Naive thymus-derived CD8-positive, alpha-beta T cell (primary cell): ENCODE measurements around the gene HTRA1. TPM values are rescaled to one million over a fixed set of nuclear protein-coding genes. Genes with fewer than 3 reads are reported as not detected.

Experiments used
- ATAC-seq, 2 donors: fragments of 150-1000 bp; cut with Tn5 transposase in 1 of 2; sonication (Bioruptor Pico), chemical (Tn5 transposase) in 1 of 2; 1 replicate in 1 of 2; 2 replicates in 1 of 2; pipeline ENCODE4 v1.10.0; 2021; ENCODE audit warnings: mild to moderate bottlenecking in 2 of 2, moderate library complexity in 2 of 2
- POLR2A ChIA-PET: fragments of 350-600 bp; sonication (Branson Sonifier 250); formaldehyde crosslinking; loops from one replicate; lab custom pipeline; 2021; ENCODE audit warnings: antibody characterized with exemption; lab: Charles Lee
- DNase-seq, 10 donors: peaks; one replicate each; pipeline versions ENCODE4 v3.0.0 to v3.0.0-alpha.2; 2020 to 2022
- H3K27ac Mint-ChIP-seq, 10 donors: one replicate each; pipeline ENCODE4 v1.8.0; 2020 to 2022; ENCODE audit warnings: mild to moderate bottlenecking in 10 of 10, mixed read lengths in 10 of 10, moderate library complexity in 4 of 10, inconsistent platforms in 1 of 10
- H3K27me3 Mint-ChIP-seq, 5 donors: one replicate each; pipeline ENCODE4 v1.8.0; 2021 to 2022; ENCODE audit warnings: mixed read lengths in 5 of 5
- H3K36me3 Mint-ChIP-seq, 3 donors: one replicate each; pipeline ENCODE4 v1.8.0; 2020 to 2022; ENCODE audit warnings: mixed read lengths in 3 of 3, mild to moderate bottlenecking in 2 of 3, inconsistent platforms in 1 of 3
- H3K4me1 Mint-ChIP-seq, 4 donors: one replicate each; pipeline ENCODE4 v1.8.0; 2021 to 2022; ENCODE audit warnings: mixed read lengths in 4 of 4
- H3K4me3 Mint-ChIP-seq, 10 donors: one replicate each; pipeline ENCODE4 v1.8.0; 2020 to 2022; ENCODE audit warnings: mild to moderate bottlenecking in 10 of 10, mixed read lengths in 10 of 10, moderate library complexity in 6 of 10, inconsistent platforms in 1 of 10
- H3K9me3 Mint-ChIP-seq, 9 donors: one replicate each; pipeline ENCODE4 v1.8.0; 2020 to 2022; ENCODE audit warnings: mixed read lengths in 9 of 9, mild to moderate bottlenecking in 3 of 9, inconsistent platforms in 1 of 9, moderate library complexity in 1 of 9
- polyA plus RNA-seq, 3 donors: library from polyadenylated mRNA; unstranded; fragments of 300-500 nt; fragmentation: Illumina TruSeq; gene quantifications; one replicate each; pipeline ENCODE4 v1.2.3, GENCODE V29; 2021
- total RNA-seq, 8 experiments: library from RNA in 2 of 8; stranded (reverse) in 2 of 8; gene quantifications; one replicate each; pipeline ENCODE4 v1.2.3 and lab custom pipeline; 2021 to 2026

Gene HTRA1
- total and polyA plus RNA-seq, 5 experiments from 2014 or later: not detected

DNA sequence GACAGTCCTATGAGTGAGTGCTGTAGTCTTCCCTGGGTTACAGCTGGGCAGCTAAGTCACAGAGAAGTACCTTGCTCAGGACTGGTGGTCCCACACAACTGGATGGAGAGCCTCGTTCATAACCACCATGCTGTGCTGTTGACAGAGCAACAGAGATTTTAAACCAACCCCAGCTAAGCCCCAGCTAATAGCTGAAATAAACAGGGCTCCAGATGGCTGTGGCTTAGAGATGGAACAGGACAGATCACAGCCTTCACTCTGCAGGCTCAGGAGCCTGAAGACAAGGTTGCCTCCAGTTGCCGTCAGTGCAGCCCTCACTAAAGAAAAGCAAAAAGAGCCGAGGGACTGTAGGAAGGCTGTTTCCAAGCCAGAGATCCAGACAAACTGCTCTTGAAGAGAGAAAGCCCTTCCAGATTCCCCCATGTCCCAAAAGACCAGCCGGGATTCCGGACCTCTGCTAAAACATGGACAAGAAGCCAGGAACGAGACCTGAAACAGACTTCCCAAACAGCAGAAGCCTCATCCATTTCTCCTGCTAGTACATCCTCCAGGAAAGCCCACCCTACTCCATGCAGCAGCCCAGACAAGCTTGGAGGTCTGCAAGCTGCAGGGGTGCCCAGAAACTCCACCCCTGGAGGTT is 4.2 kb downstream of the HTRA1 start:
- ATAC-seq: no peak
- Mint-ChIP-seq H3K9me3 (peaks cover 0 to 2% (median 0%) of the 10 kb centered on the region in 9 donors), H3K4me3 (no peak overlapping the region), H3K27ac (no peak overlapping the region), H3K36me3 (no peaks in the 10 kb centered on the region), H3K27me3 (peaks cover 24 to 79% (median 39%) of the 10 kb centered on the region in 5 donors), H3K4me1 (peaks cover 6 to 13% (median 10%) of the 10 kb centered on the region in 4 donors)
- POLR2A ChIA-PET: no interaction called here
- DNase-seq: no peak

DNA sequence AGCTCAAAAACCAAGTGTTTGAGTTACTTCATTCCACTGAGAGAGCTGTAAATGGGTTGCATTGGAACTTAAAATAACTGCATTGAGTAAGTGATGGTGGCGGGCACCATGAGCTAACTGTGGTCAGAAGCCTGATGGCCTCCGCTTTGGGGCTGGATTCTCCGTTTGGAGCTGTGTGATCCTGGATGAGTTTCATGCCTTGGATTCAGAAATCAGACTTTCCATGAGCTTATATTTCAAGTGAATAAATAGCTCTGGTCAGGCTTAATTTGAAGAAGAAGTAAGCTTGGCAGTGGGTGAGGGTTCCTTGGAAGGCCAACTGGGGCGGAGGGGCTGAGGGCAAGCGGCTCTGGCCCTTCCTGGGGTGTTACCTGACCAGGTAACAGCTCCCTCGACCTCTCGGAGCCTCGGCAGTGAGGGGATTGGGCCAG is 5.6 kb downstream of the HTRA1 start:
- Mint-ChIP-seq H3K4me1 (peaks cover 6 to 10% (median 9%) of the 10 kb centered on the region in 4 donors), H3K9me3 (peaks cover 0 to 2% (median 0%) of the 10 kb centered on the region in 9 donors), H3K36me3 (no peaks in the 10 kb centered on the region), H3K27me3 (peaks cover 23 to 89% (median 41%) of the 10 kb centered on the region in 5 donors), H3K4me3 (no peak overlapping the region), H3K27ac (no peak overlapping the region)
- ATAC-seq: no peak
- POLR2A ChIA-PET: no interaction called here
- DNase-seq: no peak

DNA sequence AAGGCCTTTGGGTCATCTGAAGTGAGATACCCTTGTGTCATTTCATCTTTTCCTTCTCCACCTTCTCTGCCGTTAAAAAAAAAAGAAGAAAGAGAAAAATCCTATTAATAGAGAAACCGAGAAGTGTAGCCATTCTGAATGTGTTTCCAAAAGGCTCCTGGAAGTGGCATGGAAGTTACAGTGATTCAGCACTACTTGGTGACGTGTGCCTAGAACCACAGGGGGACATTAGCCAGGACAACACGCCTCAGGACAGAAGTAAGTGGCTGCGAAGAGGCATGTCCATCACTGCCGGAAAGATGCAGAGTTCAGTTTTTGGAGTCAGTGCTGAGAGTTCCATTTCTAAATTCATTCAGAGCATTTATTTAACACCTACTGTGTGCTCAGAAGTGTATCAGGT is 6.3 kb downstream of the HTRA1 start:
- no peak for DNase-seq
- Mint-ChIP-seq H3K9me3 (no peaks in the 10 kb centered on the region), H3K4me1 (peaks cover 4 to 5% (median 4%) of the 10 kb centered on the region in 4 donors), H3K4me3 (no peak overlapping the region), H3K27me3 (peaks cover 22 to 83% (median 37%) of the 10 kb centered on the region in 5 donors), H3K36me3 (no peaks in the 10 kb centered on the region), H3K27ac (no peak overlapping the region)
- no peak for ATAC-seq
- POLR2A ChIA-PET: no interaction called here

- ATAC-seq: no peak
- POLR2A ChIA-PET: no interaction called here
- Mint-ChIP-seq H3K27me3 (peaks cover 19 to 76% (median 31%) of the 10 kb centered on the region in 5 donors), H3K9me3 (no peaks in the 10 kb centered on the region), H3K4me1 (no peaks in the 10 kb centered on the region), H3K36me3 (no peaks in the 10 kb centered on the region), H3K4me3 (no peak overlapping the region), H3K27ac (no peak overlapping the region)
- DNase-seq: no peak
Measured at GRCh38 chr10:122468307-122468925, 7.1 kb downstream of the HTRA1 start.

DNA sequence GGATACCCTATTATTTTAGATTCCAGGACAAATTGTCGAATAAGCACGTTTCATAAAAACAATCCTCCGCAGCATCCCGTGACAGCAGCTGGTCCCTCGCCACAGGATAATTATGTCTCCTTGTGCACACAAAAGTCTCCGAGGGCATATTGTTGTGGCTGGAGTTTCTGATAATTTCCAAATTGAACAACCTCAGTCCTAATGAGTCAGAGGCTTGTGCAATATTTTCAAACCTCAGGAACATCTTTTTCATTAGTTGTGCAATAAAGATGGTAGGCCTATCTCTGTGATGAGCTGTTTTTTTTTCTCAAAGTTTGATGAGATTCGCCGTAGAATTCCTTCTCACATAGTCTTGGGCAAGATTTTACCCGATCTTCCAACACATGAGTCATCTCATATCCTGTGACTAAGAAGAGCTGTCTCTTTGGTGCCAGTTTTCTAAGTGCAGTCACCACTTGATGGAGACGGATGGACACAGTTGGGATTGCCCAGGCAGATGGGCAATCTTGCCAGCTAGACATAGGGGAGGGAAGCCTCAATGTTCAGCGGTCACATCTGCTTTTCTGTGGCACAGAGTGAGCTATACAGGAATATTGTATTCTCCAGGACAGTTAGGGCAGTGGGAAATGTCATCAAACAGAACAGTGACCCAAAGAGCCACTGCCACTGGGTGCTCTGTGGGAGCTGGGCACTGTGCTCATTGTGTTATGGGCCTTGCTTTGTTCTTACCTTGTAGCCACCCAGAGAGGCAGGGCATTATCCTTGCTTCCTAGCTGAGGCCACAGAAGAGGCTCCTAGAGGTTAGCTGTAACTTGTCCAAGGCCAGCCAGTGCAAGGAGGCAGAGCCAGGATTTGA is 7.8 kb downstream of the HTRA1 start:
- Mint-ChIP-seq H3K4me1 (peaks cover under 1 to 7% (median 5%) of the 10 kb centered on the region in 4 donors), H3K4me3 (no peak overlapping the region), H3K27ac (no peak overlapping the region), H3K9me3 (no peaks in the 10 kb centered on the region), H3K36me3 (no peaks in the 10 kb centered on the region), H3K27me3 (peaks cover 15 to 69% (median 26%) of the 10 kb centered on the region in 5 donors)
- POLR2A ChIA-PET: no interaction called here
- DNase-seq (no peak), ATAC-seq (no peak)

GRCh38 chr10:122469848-122470247 is 8.5 kb downstream of the HTRA1 start:
- Mint-ChIP-seq H3K4me3 (no peak overlapping the region), H3K36me3 (no peaks in the 10 kb centered on the region), H3K4me1 (peaks cover 6 to 14% (median 11%) of the 10 kb centered on the region in 4 donors), H3K27me3 (peaks cover 14 to 62% (median 24%) of the 10 kb centered on the region in 5 donors), H3K27ac (no peak overlapping the region), H3K9me3 (no peaks in the 10 kb centered on the region)
- no peak for DNase-seq
- no peak for ATAC-seq
- POLR2A ChIA-PET: no interaction called here

DNA sequence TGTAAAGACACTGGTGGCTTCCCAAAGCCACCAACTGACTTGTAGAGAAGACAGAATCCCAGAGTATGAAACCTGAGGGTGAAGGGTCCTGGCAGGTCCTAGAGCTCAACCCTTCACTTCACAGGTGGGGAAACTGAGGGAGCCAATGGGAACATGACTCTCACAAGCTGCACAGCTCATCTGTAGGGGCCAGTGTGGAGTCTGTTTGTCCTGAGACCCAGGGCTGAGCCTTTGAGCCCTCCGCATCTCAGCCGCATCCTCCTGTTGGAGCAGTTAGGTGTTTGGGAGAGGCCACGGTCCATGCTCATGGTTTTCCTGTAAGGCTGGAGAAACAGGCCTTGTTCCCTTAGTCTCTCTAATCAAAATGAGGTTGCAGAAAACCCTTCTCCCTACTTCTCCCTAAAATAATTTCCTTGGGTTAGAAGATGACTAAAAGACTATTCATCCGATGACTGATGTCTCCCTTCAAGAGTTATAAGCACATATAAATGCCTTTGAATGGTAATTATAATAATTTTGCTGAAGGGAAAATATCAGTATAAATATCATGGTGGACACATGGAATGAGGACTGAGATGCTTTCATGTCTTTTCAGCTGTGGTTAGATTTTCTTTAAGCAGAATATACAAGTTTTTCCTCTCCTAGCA is 10.3 kb downstream of the HTRA1 start:
- ATAC-seq (no peak), DNase-seq (no peak)
- Mint-ChIP-seq H3K36me3 (no peaks in the 10 kb centered on the region), H3K27me3 (peaks cover 12 to 60% (median 20%) of the 10 kb centered on the region in 5 donors), H3K27ac (no peak overlapping the region), H3K9me3 (no peaks in the 10 kb centered on the region), H3K4me1 (peaks cover 6 to 18% (median 13%) of the 10 kb centered on the region in 4 donors), H3K4me3 (no peak overlapping the region)
- POLR2A ChIA-PET: no interaction called here

DNA sequence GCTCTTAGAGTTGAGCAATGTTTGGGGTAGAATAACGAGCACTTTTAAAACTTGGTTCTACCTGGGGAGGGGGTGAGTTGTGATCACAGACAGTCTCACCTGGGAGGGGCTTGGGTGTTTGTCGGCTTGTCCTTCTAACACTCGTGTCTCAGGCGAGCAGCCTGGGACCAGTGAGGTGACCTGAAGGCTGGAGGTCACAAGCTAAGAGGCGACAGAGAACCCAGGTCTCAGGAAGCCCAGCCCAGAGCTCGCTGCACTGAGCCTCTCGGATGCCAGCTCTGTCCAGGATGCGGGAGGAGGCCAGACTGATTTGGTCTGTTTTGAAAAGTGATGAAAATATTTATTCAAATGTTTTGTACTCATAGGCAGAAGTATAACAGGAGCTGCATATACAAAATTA is 11.8 kb downstream of the HTRA1 start:
- Mint-ChIP-seq H3K9me3 (no peaks in the 10 kb centered on the region), H3K27ac (peak overlapping the region in 1 of 10 donors; percentile 37), H3K27me3 (peaks cover 10 to 45% (median 16%) of the 10 kb centered on the region in 5 donors), H3K36me3 (no peaks in the 10 kb centered on the region), H3K4me1 (peaks cover 6 to 18% (median 13%) of the 10 kb centered on the region in 4 donors), H3K4me3 (no peak overlapping the region)
- POLR2A ChIA-PET: no interaction called here
- DNase-seq: no peak
- no peak for ATAC-seq

DNA sequence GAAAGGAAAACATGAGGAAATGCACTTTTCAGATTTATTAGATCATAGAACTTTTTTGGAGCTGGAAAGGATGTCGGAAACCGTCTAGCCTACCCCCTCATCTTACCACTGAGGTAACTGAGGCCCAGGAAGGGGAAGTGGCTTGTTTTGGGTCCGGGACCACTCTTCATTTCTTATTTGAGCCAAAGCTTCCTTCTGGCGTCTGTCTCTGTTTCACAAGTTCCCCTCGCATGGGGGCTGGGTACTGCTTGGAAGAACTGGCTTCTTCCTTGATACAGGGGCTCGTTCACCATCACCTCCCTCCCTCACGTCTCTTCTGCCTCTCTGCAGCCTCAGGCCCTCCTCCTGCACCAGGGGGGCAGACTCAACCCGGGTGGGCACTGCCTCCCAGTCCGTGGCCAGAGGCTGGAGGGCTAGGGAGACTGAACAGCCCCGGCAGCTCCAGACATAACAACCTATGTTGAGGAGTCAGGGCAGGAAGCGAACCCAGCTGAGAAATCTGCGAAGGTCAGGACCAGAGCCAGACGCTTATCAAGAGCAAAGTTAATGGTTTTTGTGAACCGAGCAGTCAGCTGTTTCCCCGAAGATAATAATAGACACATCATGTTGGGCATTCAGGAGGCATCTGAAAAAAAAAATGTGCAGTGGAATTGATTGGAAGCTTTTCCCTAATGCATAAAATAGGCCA is 12.9 kb downstream of the HTRA1 start:
- ATAC-seq (no peak), DNase-seq (no peak)
- Mint-ChIP-seq H3K27me3 (peaks cover 9 to 35% (median 15%) of the 10 kb centered on the region in 5 donors), H3K4me1 (peaks cover 6 to 18% (median 13%) of the 10 kb centered on the region in 4 donors), H3K9me3 (no peaks in the 10 kb centered on the region), H3K36me3 (no peaks in the 10 kb centered on the region), H3K27ac (peak overlapping the region in 1 of 10 donors; percentile 47), H3K4me3 (peak overlapping the region in 4 of 10 donors; percentile 36 to 63 (median 47))
- POLR2A ChIA-PET: no interaction called here

DNA sequence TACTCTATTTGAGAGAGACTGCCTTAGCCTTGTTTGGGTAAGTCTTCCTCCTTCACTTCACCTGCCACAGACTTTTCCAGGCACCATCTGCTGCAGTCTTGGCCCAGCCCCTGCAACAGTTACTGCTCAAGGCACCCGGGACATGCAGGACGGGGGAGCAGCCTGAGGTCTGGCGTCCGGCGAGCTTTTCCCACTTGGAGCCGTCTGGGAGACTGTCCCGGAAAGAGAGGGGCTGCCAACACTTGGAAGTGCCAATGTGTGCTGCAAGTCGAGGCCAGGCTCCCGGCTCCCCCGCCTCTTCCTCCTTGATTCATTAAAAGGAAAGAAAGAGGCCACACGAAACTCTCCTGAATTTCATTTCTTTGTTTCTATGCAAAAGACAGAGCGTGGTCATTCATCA is 13.7 kb downstream of the HTRA1 start:
- DNase-seq: no peak
- no peak overlapping the region for H3K27ac Mint-ChIP-seq
- H3K36me3 Mint-ChIP-seq: no peaks in the 10 kb centered on the region
- no peak overlapping the region for H3K4me3 Mint-ChIP-seq
- peaks cover 5 to 34% (median 16%) of the 10 kb centered on the region in 5 donors for H3K27me3 Mint-ChIP-seq
- no peaks in the 10 kb centered on the region for H3K9me3 Mint-ChIP-seq
- POLR2A ChIA-PET: no interaction called here
- peaks cover 8 to 18% (median 13%) of the 10 kb centered on the region in 4 donors for H3K4me1 Mint-ChIP-seq
- no peak for ATAC-seq

DNA sequence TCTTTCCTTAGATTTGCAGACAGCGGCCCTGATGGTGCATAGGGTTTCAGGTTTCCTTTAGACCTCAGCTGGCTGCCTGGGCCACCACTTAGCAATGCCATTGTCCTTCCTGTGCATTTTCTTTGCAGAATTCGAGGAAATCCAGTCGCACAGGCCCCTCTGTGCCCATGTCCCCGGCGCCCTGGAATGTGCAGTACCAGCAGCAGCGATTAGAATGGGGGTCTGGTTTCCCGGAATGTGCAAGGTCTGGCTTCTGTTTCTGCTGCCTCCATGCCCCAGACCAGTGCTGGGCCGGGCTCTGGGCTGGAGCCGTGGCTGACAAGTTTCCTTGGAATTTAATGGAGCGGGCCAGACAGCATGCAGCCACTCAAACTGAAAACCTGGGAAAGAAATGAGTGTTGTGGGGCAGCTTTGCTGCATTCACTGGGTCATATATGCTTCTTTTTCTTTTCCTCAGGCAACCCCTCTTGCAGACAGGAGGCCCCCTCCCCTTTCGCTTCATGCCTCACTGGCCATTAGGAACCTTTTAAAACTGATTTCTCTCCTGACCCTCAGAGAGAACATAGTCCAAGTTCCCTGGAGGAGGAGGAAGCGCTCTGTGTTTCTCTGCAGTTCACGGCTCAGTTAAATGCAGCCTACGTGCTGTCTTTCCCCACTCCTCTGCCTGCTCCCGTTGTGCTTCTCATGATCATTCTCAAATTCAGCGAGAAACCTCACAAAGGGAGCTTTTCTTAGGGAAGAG is 14.4 kb downstream of the HTRA1 start:
- Mint-ChIP-seq H3K4me3 (no peak overlapping the region), H3K27ac (no peak overlapping the region), H3K4me1 (peaks cover 8 to 18% (median 13%) of the 10 kb centered on the region in 4 donors), H3K27me3 (peaks cover 3 to 32% (median 16%) of the 10 kb centered on the region in 5 donors), H3K9me3 (no peaks in the 10 kb centered on the region), H3K36me3 (no peaks in the 10 kb centered on the region)
- DNase-seq: no peak
- no peak for ATAC-seq
- POLR2A ChIA-PET: no interaction called here
